Raji (cell line): ENCODE measurements around the gene USP20.

ENCODE experiments used
- POLR2A ChIP-seq: IDR thresholded peaks from 2 replicates; pipeline ENCODE4 v1.6.1; 2011; ENCODE audit warnings: low read depth, low read length, control low read depth; ENCODE audit not compliant: insufficient read depth

The USP20 gene

GRCh38 chr9:129873563-129874190 is 38.4 kb downstream of the USP20 start:
- TF ChIP-seq POLR2A: no peak

DNA sequence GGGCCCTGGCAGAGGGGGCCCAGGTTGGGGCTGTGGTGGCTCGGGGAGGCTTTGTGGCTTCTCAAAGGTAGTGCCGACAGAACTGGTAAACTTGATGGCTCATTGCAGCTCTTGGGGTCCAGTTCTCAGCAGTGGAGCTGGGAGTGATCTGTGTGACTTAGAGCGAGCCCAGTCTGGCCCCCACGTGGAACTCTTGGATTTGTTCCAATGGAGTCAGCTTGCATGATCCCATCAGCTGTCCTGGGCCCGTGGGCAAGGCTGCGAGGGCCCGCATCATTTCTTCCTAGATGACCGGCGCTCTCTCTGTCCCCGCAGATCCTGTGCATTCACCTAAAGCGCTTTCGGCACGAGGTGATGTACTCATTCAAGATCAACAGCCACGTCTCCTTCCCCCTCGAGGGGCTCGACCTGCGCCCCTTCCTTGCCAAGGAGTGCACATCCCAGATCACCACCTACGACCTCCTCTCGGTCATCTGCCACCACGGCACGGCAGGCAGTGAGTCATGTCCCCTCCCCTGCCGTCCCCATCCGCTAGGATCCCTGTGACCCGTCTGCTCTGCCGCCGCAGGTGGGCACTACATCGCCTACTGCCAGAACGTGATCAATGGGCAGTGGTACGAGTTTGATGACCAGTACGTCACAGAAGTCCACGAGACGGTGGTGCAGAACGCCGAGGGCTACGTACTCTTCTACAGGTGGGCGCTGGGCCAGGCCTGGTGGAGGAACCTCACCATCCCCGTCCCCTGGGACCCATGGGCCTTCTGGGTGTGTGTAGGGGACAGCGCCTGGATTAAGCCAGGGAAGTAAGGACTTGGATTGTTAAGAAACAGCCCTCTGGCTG is 39.2 kb downstream of the USP20 start:
- no peak for TF ChIP-seq POLR2A

- TF ChIP-seq POLR2A: no peak
Observed at GRCh38 chr9:129875181-129875611, 39.9 kb downstream of the USP20 start.

DNA sequence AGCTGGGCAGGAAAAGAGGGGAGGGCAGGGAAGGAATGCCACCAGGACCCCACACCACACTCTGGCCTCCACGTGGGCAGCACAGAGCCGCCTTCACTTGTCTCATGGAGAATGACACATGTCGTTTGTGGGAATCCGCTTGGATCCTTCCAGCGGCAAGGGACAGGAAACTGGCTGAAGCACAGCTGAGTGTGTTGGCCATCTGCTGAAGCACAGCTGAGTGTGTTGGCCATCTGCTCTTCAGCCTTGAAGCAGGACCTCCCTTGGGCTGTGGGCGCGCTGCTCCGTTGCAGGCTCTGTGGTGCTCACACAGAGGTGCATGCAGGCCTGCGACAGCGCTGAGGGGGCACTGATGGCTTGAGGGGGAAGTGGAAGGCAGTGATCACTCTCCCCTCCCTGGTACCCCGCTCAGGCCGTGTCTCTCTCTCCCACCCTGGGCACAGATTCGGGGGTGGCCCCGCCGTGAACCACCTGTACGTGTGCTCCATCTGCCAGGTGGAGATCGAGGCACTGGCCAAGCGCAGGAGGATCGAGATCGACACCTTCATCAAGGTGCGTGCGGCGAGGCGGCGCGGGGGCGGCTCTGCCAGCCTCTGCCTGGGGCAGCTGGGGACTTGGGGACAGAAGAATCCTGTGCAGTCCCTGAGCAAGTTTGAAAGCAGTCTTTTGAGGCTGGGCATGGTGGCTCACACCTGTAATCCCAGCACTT is 40.6 kb downstream of the USP20 start:
- no peak for TF ChIP-seq POLR2A

- no peak for TF ChIP-seq POLR2A
Observed at GRCh38 chr9:129876815-129877214, 41.6 kb downstream of the USP20 start.

DNA sequence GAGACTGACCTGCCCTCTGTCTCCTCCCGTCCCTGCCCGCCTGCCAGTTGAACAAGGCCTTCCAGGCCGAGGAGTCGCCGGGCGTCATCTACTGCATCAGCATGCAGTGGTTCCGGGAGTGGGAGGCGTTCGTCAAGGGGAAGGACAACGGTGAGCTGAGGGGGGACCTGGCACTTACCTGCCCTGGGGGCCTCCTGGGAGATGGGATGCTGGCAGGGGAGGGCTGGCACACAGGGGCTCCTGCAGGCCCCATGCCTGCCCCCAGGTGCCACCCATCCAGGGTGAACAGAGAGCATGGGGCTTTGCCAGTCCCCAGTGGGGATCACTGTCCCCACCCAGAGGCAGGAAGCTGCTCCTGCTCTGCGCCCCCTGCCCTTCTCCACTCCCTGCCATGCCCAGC is 43.0 kb downstream of the USP20 start:
- no peak for TF ChIP-seq POLR2A

- TF ChIP-seq POLR2A: no peak
Observed at GRCh38 chr9:129879103-129879699, 43.9 kb downstream of the USP20 start.

GRCh38 chr9:129879991-129880653 is 44.9 kb downstream of the USP20 start:
- TF ChIP-seq POLR2A: no peak

DNA sequence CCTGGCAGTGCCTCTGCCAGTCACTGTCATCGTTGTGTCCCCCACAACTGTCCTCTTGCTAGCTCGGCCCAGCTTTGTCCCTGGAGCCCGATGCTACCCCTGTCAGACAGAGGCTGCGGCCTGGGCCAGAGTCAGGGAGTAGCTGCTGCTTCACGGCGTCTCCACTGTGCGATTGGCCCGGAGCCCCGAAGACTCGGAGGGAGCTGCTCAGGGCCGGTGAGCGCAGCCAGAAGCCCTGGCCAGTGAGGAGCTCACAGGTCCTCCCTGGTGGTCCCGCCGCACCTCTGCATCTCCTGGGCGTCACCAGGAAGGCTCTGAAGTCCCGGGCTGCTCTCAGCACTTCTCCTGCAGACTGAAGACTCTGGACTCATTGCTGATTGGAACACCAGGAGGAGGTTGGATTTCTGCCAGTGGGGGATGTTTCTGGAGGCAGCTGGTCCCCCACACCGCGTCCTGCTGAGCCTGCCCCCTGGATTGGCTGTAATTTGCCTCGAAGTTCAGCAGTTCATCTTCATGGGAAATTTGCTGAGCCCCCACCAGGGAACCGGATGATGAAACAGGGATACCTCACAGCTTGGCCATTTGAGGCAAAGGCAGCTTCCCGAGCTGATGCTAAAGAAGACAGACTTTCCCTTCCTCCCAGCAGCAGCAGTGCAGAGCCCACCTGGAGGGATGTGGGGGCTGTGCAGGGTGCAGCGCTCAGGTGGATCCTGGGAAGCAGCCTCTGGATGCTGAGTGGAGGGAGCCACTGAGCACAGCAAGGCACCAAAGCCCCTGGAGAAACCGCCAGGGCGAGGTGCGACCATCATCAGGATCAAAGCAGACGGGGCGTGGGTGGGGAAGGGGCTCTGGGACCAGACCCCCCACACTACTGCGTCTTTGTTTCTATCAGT is 45.6 kb downstream of the USP20 start:
- no peak for TF ChIP-seq POLR2A

DNA sequence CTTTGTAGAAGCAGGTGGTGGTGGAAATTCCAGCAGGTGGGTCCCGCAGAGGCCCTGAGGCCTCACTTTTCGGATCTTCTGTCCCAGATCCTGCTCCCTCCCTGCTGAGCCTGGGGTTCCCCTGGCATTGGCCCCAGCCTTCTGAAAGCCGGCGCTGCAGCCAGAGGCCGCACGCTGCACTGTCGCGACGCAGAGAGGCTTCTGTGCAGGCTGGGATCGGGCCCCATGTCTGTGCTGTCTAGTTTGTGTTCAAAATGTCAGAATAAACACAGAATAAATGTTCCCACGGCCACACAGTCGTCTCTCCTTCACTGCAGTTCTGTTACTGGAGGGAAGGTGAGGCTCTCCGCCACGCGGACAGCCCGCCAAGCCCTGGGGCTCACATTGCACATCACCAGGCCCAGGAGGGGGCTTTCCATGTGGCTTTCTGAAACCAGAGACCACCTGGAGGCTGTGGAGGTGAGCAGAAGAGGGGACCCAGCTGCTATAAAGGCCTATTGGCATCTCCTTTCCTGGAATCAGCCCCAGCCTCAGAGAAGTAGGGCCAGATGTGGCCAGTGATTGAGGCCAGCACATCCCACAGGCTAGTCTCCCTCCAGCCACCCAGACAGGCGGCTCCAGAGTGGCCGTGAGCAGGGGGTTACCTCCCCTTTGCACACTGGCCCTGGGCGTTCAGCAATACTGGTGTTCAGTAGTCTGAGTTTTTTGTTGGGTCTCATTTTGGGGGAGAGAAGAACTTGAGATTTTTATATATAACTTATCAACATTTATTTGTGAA is 46.5 kb downstream of the USP20 start:
- no peak for TF ChIP-seq POLR2A

GRCh38 chr9:129884220-129885017 is 49.2 kb downstream of the USP20 start:
- peak; percentile 92 for TF ChIP-seq POLR2A

GRCh38 chr9:129885018-129885669 is 49.9 kb downstream of the USP20 start:
- TF ChIP-seq POLR2A: no peak
